ENCODE data around the gene RIN3.

Gene RIN3

GRCh38 chr14:92495027-92495426 is 18.6 kb upstream of the RIN3 start:
- no peak overlapping the region for H3K4me3 ChIP-seq (ENCODE audit: low read depth, low read length)
- no peak for TF ChIP-seq CTCF (IDR thresholded peaks at IDR 0.05; ENCODE audit: low read depth, low read length, missing control alignments)
- in situ Hi-C loops (cut with HindIII; ENCODE audit: low sequenced_read_pairs): no loop called here
- DNase-seq (ENCODE audit: low read depth): no peak

DNA sequence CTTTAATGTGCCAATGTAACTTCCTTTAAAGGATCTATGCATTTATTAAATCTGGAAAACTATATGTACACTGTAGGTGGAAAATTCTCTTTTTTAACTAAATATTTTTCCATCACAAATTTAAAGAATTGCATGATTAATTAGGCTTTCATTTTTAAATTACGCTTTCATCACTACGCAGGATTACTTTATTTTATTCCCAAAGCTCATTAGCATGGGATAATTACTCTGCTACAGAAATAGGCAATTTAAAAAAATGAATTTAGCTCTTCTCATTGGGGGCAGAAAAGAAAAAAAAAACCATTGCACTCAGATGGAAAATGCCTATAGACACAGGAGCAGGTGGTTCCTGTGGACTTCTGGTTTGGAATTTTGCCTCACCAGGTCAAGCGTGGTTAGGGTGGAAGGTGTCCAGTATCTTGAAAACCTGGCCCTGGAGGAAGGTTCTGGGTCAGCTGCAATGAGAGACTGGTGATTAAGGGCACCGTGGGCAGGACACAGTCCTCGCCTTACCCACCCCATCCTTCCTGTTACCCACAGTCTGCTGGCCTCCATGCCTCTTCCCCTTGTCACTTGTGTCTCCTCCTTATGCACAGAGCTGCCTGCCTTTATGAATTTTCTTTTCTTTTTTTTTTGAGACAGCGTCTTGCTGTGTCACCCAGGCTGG is 17.3 kb upstream of the RIN3 start:
- TF ChIP-seq CTCF (IDR thresholded peaks at IDR 0.05; ENCODE audit: low read depth, low read length, missing control alignments): no peak
- in situ Hi-C loops (cut with HindIII; ENCODE audit: low sequenced_read_pairs): no loop called here
- DNase-seq (ENCODE audit: low read depth): no peak
- H3K4me3 ChIP-seq (ENCODE audit: low read depth, low read length): no peak overlapping the region

- H3K4me3 ChIP-seq (ENCODE audit: low read depth, low read length): no peak overlapping the region
- no peak for DNase-seq (ENCODE audit: low read depth)
- in situ Hi-C loops (cut with HindIII; ENCODE audit: low sequenced_read_pairs): no loop called here
- no peak for TF ChIP-seq CTCF (IDR thresholded peaks at IDR 0.05; ENCODE audit: low read depth, low read length, missing control alignments)
These were observed 16.2 kb upstream of the RIN3 start for GRCh38 chr14:92497391-92497790.

DNA sequence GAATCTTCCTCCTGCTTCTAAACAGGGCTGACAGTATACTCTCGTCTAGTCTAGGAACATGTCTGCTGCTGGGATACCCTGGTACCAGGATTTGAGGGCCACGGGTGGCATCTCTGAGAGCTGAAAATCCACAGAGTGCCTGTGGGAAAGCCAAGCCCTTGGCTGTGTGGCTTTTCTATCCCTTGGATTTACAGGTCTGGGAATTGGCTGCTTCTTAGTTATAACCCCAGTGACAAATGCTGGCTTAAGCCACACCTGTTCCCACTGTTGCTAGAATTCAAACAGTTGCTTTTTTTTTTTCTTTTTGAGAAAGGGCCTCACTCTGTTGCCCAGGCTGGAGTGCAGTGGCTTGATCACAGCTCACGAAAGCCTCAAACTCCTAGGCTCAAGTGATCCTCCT is 14.3 kb upstream of the RIN3 start:
- no peak overlapping the region for H3K4me3 ChIP-seq (ENCODE audit: low read depth, low read length)
- in situ Hi-C loops (cut with HindIII; ENCODE audit: low sequenced_read_pairs): no loop called here
- DNase-seq (ENCODE audit: low read depth): no peak
- no peak for TF ChIP-seq CTCF (IDR thresholded peaks at IDR 0.05; ENCODE audit: low read depth, low read length, missing control alignments)

GRCh38 chr14:92500491-92500941 is 13.1 kb upstream of the RIN3 start:
- no peak overlapping the region for H3K4me3 ChIP-seq (ENCODE audit: low read depth, low read length)
- in situ Hi-C loops (cut with HindIII; ENCODE audit: low sequenced_read_pairs): no loop called here
- no peak for TF ChIP-seq CTCF (IDR thresholded peaks at IDR 0.05; ENCODE audit: low read depth, low read length, missing control alignments)
- peak; percentile 31 for DNase-seq (ENCODE audit: low read depth)

DNA sequence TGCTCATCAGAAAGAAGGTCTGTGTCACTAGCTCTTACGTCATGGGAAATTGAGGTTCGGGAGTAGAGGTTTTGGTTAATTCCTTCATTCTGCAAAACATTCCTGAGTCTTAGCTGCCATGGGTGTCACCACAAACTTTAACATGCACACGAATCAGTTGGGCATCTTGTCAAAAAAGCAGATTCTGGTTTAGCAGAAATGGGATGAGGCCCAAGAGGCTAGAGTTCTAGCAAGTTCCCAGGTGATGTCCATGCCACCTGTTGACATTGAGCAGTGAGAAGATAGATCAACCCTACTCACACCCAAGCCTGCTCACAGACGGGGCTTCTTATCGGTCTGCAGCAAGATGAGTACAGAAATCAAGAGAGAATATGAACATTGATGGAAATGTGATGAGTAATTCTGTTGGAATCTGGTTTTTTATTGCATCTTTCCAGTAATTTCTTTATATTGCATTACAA is 11.7 kb upstream of the RIN3 start:
- TF ChIP-seq CTCF (IDR thresholded peaks at IDR 0.05; ENCODE audit: low read depth, low read length, missing control alignments): no peak
- no peak overlapping the region for H3K4me3 ChIP-seq (ENCODE audit: low read depth, low read length)
- in situ Hi-C loops (cut with HindIII; ENCODE audit: low sequenced_read_pairs): no loop called here
- peak; percentile 49 for DNase-seq (ENCODE audit: low read depth)

Data from astrocyte of the cerebellum (primary cell).